B cell (primary cell): Measurements from ENCODE around the gene ORC5.

Experiments used
- EZH2 ChIP-seq: IDR thresholded peaks from 2 replicates; pipeline ENCODE4 v1.6.1; 2012; ENCODE audit warnings: borderline replicate concordance, low read depth, mild to moderate bottlenecking, moderate library complexity, low read length; ENCODE audit not compliant: insufficient read depth, poor library complexity, severe bottlenecking
- TF ChIP-seq, protein P1 (sequence below): fragments of 200-600 bp; IDR thresholded peaks from one replicate; pipeline ENCODE4 v1.8.0; 2022; ENCODE audit warnings: antibody characterized with exemption, mild to moderate bottlenecking

DNA sequence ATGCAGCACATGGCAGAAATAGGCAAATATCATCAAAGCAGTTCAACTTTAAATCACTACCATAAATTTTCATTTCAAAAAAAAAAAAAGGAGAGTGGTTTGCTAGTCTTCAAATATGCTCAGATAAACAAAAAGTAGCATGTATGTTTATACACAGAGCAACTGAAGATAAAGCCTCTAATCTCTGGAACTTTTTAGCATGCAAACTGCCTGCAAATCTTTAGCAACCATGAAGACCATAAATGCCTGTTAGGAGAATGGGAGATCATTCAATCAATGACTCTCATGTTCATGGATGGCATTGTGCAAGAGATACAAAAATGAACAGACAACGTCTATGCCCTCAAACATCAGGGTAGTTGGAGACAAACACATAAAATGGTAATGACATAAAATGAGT, 57.3 kb downstream of the ORC5 start:
- TF ChIP-seq, protein P1, sequence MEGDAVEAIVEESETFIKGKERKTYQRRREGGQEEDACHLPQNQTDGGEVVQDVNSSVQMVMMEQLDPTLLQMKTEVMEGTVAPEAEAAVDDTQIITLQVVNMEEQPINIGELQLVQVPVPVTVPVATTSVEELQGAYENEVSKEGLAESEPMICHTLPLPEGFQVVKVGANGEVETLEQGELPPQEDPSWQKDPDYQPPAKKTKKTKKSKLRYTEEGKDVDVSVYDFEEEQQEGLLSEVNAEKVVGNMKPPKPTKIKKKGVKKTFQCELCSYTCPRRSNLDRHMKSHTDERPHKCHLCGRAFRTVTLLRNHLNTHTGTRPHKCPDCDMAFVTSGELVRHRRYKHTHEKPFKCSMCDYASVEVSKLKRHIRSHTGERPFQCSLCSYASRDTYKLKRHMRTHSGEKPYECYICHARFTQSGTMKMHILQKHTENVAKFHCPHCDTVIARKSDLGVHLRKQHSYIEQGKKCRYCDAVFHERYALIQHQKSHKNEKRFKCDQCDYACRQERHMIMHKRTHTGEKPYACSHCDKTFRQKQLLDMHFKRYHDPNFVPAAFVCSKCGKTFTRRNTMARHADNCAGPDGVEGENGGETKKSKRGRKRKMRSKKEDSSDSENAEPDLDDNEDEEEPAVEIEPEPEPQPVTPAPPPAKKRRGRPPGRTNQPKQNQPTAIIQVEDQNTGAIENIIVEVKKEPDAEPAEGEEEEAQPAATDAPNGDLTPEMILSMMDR, result no peak
- TF ChIP-seq EZH2, result no peak
